NOMO-1 treated with dmso at 0.1 percent for 144 hours (cell line): ENCODE results near the gene EP400.

Experiments used
- DNase-seq: peaks from one replicate; lab custom pipeline; 2025; ENCODE audit not compliant: unreplicated experiment; lab: John Stamatoyannopoulos, UW

EP400 gene

GRCh38 chr12:131984334-131984733, 34.6 kb downstream of the EP400 start:
- DNase-seq, result peak; percentile 1

GRCh38 chr12:131985510-131985875, 35.8 kb downstream of the EP400 start:
- peak; percentile 85 for DNase-seq

GRCh38 chr12:131986361-131986760, 36.6 kb downstream of the EP400 start:
- DNase-seq, result no peak

GRCh38 chr12:131986910-131987309, 37.2 kb downstream of the EP400 start:
- no peak for DNase-seq

DNA sequence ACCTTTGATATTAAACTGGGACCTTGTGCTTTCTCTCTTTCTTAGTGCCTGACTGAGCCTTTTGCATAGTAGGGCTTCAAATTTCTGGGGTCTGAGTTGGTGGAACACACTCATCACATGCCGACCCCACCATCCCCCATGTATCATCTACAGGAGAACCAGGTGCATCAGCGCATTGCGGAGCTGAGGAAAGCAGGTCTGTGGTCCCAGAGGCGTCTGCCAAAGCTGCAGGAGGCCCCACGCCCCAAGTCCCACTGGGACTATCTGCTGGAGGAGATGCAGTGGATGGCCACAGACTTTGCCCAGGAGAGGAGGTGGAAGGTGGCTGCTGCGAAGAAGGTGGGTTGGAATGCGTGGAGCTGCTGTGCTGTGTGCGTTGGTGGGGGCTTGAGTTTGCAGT, 37.8 kb downstream of the EP400 start:
- no peak for DNase-seq

GRCh38 chr12:131988054-131988796, 38.5 kb downstream of the EP400 start:
- no peak for DNase-seq

DNA sequence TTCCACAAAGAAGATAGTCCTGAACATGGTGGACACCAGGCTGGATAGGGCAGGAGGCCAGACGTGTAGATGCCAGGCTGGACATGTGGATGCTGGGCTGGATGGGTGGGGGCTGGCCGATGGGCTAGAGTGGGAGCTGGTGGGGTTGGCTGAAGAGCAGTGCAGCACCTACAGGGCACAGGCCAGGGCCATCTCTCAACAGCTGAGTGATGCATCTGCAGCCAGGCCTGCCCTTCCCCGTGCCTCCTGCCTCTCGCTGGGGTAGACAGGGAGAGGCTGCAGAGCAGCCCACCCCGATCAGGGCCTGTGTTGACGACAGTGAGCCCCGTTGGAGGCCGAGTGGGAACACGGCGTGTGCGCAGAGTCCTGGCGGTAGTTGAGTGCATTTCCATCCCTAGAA, 39.3 kb downstream of the EP400 start:
- DNase-seq, result no peak

GRCh38 chr12:131990066-131990979, 40.6 kb downstream of the EP400 start:
- DNase-seq, result no peak

GRCh38 chr12:131990980-131991305, 41.2 kb downstream of the EP400 start:
- DNase-seq, result no peak

DNA sequence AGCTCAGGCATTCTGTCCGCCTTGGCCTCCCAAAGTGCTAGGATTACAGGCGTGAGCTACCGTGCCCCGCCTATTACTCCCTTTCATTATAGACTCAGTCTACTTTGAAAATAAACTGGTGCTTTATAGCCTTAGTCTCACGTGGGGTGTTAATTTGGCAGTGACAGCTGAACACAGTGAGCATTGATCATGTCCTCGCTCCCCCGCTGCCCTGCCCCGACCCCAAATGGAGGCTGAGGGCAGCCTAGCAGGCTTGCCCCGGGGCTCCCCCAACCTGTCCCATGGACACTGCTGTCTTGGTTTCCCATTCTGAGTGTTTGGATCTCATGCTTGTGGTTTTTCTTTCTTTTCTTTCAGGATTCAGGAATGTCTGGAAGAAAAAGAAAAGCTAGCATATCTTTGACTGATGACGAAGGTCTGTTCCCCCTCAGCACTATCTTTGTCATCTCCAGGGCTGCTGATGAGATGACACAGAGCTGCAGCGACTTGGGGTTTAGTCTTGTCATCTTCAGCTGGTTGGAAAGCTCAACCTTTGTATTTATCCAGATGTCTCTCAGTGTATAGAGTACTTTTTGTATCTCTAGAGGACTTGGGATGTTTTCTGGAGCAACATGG, 42.2 kb downstream of the EP400 start:
- DNase-seq, result no peak

- no peak for DNase-seq
Measured at GRCh38 chr12:131994589-131994988, 44.8 kb downstream of the EP400 start.

- no peak for DNase-seq
Measured at GRCh38 chr12:132000286-132000872, 50.6 kb downstream of the EP400 start.

DNA sequence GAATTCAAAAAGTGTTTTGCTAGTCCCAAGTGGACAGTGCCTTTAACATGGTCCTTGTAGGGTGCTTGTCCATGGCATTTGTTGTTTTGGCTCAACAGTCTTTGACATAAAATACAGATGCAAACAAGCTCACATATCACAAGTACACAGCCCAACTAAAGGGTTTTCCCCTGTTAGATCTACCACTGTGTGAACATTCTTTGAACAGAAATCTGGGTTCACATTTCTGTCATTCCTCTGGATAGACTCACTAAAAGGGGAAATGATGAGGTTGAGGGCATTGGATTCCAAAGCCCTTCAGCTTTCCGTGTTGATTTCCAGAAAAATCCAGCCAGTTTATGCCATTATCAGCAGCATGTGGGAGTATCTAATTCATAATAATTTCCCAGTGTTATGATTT, 54.1 kb downstream of the EP400 start:
- no peak for DNase-seq

DNA sequence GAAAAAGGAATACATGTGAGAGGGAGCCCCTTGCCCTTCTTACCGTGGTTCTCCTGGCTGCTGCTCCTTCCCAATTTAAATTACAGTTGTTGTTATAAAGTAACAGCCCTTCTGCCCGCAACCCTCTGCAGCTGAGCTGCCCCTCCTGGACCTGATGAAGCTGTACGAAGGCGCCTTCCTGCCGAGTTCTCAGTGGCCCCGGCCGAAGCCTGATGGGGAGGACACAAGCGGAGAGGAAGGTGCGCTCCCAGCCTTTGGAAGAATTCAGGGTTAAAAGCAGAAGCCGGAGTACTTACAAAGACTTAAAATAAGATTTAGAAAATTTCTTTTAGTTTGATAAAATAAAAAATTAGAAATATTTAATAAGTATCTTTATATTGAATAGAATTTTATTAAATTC, 55.2 kb downstream of the EP400 start:
- no peak for DNase-seq

GRCh38 chr12:132006056-132006680, 56.4 kb downstream of the EP400 start:
- DNase-seq, result peak; percentile 20

- no peak for DNase-seq
Measured at GRCh38 chr12:132007041-132007440, 57.3 kb downstream of the EP400 start.

DNA sequence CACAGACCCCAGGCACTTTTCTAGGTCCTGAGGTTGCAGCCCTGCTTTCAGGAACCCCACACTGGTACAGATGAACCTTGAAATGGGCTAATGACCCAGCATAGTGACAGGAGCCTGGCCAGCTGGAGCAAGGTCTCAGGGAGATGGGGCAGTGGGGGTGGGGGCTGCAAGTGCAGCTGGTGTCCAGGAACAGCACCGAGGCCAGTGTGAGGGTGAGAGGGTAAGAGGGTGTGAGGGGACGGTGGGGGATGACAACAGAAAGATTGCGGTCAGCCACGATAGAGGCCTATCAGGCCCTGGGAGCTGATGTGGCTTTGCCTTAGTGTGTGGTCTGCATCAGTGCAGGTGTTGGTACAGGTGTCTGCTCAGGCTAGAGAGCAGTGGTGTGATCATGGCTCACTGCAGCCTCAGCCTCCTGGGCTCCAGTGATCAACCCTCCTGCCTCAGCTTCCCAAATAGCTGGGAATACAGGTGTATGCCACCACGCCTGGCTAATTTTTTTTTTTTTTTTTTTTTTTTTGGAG, 59.7 kb downstream of the EP400 start:
- no peak for DNase-seq

GRCh38 chr12:132012919-132013568, 63.3 kb downstream of the EP400 start:
- DNase-seq, result no peak

DNA sequence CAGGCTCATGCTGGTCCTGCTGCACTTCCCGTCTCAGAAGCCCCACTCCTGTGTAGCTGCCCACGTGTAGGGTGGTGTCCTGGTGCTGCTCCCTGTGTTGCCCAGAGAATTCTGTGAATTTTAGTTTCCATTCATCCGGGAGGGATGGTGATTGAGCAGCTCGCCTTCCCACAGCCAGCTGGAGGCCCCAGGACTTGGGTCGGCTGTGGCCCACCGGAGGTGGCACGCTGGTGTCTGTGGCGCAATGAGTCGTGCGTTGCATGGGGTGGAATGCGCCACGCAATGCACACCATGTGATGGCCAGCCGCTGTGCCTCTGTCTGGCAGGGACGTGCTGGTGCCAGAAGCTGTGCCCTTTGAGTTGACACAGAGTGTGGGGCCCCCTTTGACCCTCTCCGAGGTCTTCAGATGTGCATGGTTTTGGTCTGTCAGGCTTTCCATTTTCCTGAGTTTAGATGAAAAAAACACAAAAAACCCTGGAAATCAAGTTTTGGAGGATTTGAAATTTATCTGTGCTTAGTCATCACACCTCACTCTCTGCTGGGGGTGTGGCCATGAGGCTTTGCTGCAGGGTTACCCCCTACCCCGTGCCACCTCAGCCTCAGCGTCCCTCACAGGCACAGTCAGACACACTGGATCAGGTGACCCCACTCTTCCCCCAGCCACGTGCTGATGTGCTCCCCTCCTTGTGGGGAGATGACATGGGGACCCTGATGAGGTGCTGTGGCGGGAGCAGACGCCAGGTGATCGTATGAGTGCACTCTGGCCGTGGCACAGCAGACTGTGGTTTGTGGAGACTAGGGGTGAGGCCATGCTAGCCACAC, 64.6 kb downstream of the EP400 start:
- no peak for DNase-seq

- no peak for DNase-seq
Measured at GRCh38 chr12:132014915-132015280, 65.2 kb downstream of the EP400 start.
